Measurements from ENCODE around the gene PIP4P1.

DNA sequence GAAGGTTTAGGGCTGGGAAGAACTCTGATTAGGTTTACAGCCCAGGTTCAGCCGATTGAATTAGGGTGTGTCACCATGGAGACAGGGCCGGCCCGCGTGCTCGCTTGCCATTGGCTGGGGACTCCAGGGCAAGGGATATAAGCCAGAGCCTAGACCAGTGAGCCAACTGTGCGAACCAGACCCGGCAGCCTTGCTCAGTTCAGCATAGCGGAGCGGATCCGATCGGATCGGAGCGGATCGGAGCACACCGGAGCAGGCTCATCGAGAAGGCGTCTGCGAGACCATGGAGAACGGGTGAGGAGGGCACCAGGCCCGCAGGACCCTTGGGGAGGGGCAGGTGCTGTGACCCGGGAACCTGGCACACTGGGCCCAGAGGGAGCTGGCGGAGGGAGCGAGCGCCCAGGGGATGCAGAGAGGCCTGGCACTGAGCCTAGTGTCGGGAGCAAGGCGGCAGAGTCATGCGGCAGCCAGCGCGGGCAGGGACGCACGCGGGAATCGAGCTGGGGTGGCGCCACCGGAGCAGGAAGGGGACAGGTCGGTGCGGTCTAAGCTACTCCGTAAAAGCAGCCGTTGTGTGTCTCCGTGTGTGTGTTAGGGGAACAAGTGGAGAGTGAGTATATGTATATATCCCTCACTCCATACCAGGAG is 8.1 kb upstream of the PIP4P1 start, which contains the start of gene PNP:
- TF ChIP-seq, protein P1, sequence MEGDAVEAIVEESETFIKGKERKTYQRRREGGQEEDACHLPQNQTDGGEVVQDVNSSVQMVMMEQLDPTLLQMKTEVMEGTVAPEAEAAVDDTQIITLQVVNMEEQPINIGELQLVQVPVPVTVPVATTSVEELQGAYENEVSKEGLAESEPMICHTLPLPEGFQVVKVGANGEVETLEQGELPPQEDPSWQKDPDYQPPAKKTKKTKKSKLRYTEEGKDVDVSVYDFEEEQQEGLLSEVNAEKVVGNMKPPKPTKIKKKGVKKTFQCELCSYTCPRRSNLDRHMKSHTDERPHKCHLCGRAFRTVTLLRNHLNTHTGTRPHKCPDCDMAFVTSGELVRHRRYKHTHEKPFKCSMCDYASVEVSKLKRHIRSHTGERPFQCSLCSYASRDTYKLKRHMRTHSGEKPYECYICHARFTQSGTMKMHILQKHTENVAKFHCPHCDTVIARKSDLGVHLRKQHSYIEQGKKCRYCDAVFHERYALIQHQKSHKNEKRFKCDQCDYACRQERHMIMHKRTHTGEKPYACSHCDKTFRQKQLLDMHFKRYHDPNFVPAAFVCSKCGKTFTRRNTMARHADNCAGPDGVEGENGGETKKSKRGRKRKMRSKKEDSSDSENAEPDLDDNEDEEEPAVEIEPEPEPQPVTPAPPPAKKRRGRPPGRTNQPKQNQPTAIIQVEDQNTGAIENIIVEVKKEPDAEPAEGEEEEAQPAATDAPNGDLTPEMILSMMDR (IDR thresholded peaks at IDR 0.05; ENCODE audit: insufficient read depth, low read depth, low read length): no peak
- TF ChIP-seq EZH2 (IDR thresholded peaks at IDR 0.05; ENCODE audit: insufficient read depth, low read length): no peak
